ENCODE data around the gene SIAH3. TPM values are rescaled to one million over a fixed set of nuclear protein-coding genes. Genes with fewer than 3 reads are reported as not detected.

The SIAH3 gene
- total and polyA plus RNA-seq, 2 experiments from 2014 or later, result 0.13 to 0.17 TPM

DNA sequence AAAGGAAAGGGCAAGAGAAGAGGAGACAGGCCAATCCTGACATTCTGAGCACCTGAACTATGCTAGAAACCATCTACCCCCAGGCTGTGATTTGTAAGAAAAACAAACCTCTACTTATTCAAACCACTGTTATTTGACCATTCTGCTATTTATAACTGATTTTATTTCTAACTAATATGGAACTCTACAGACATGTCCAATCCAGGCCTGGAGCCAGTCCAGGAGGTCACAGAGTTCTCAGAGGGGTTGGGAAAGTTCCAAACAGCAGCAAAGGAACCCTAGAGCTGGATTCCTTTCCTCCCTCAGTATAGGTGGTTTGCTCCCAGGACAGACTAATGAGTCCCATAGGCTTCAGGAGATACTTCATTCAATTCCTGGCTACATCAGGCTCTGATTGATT lies 24.2 kb downstream of the SIAH3 start:
- H3F3A ChIP-seq (replicated peaks; ENCODE audit: low read depth), result no peaks in the 10 kb centered on the region
- 0 out of 2 replicates have a peak, but pooled peaks cover 5% of the 10 kb centered on the region for H3K9me2 ChIP-seq (ENCODE audit: insufficient read depth)
- no peaks in the 10 kb centered on the region for H3K79me2 ChIP-seq (replicated peaks; ENCODE audit: insufficient read depth)
- H3K4me1 ChIP-seq (ENCODE audit: insufficient read depth), result peaks cover 22% of the 10 kb centered on the region
- H3K9me3 Mint-ChIP-seq, result no peaks in the 10 kb centered on the region
- H3K4me1 Mint-ChIP-seq, result peaks cover 24% of the 10 kb centered on the region
- H4K20me1 ChIP-seq (replicated peaks; ENCODE audit: insufficient read depth), result no peaks in the 10 kb centered on the region
- TF ChIP-seq, protein P1, sequence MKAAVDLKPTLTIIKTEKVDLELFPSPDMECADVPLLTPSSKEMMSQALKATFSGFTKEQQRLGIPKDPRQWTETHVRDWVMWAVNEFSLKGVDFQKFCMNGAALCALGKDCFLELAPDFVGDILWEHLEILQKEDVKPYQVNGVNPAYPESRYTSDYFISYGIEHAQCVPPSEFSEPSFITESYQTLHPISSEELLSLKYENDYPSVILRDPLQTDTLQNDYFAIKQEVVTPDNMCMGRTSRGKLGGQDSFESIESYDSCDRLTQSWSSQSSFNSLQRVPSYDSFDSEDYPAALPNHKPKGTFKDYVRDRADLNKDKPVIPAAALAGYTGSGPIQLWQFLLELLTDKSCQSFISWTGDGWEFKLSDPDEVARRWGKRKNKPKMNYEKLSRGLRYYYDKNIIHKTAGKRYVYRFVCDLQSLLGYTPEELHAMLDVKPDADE (IDR thresholded peaks at IDR 0.05), result no peak
- TF ChIP-seq EZH2 (IDR thresholded peaks at IDR 0.05; ENCODE audit: low read depth, unreplicated experiment) (no peak), EZH2phosphoT487 (IDR thresholded peaks at IDR 0.05; ENCODE audit: unreplicated experiment) (no peak), JUNB (IDR thresholded peaks at IDR 0.05; ENCODE audit: unreplicated experiment) (no peak), NANOG (IDR thresholded peaks at IDR 0.05; ENCODE audit: borderline replicate concordance) (no peak), CTCF (conservative IDR thresholded peaks at IDR 0.05; ENCODE audit: low read depth in 2 of 2) (no peak), POLR2AphosphoS5 (IDR thresholded peaks at IDR 0.05; ENCODE audit: low read depth) (no peak), STAT1 (IDR thresholded peaks at IDR 0.05; ENCODE audit: unreplicated experiment) (no peak), CREB1 (CRISPR knock-in tag; IDR thresholded peaks at IDR 0.05; ENCODE audit: low read depth) (no peak), ZNF114 (CRISPR knock-in tag; IDR thresholded peaks at IDR 0.05) (no peak), ZNF331 (CRISPR knock-in tag; IDR thresholded peaks at IDR 0.05; ENCODE audit: low read depth) (no peak)
- TF ChIP-seq, protein P2, sequence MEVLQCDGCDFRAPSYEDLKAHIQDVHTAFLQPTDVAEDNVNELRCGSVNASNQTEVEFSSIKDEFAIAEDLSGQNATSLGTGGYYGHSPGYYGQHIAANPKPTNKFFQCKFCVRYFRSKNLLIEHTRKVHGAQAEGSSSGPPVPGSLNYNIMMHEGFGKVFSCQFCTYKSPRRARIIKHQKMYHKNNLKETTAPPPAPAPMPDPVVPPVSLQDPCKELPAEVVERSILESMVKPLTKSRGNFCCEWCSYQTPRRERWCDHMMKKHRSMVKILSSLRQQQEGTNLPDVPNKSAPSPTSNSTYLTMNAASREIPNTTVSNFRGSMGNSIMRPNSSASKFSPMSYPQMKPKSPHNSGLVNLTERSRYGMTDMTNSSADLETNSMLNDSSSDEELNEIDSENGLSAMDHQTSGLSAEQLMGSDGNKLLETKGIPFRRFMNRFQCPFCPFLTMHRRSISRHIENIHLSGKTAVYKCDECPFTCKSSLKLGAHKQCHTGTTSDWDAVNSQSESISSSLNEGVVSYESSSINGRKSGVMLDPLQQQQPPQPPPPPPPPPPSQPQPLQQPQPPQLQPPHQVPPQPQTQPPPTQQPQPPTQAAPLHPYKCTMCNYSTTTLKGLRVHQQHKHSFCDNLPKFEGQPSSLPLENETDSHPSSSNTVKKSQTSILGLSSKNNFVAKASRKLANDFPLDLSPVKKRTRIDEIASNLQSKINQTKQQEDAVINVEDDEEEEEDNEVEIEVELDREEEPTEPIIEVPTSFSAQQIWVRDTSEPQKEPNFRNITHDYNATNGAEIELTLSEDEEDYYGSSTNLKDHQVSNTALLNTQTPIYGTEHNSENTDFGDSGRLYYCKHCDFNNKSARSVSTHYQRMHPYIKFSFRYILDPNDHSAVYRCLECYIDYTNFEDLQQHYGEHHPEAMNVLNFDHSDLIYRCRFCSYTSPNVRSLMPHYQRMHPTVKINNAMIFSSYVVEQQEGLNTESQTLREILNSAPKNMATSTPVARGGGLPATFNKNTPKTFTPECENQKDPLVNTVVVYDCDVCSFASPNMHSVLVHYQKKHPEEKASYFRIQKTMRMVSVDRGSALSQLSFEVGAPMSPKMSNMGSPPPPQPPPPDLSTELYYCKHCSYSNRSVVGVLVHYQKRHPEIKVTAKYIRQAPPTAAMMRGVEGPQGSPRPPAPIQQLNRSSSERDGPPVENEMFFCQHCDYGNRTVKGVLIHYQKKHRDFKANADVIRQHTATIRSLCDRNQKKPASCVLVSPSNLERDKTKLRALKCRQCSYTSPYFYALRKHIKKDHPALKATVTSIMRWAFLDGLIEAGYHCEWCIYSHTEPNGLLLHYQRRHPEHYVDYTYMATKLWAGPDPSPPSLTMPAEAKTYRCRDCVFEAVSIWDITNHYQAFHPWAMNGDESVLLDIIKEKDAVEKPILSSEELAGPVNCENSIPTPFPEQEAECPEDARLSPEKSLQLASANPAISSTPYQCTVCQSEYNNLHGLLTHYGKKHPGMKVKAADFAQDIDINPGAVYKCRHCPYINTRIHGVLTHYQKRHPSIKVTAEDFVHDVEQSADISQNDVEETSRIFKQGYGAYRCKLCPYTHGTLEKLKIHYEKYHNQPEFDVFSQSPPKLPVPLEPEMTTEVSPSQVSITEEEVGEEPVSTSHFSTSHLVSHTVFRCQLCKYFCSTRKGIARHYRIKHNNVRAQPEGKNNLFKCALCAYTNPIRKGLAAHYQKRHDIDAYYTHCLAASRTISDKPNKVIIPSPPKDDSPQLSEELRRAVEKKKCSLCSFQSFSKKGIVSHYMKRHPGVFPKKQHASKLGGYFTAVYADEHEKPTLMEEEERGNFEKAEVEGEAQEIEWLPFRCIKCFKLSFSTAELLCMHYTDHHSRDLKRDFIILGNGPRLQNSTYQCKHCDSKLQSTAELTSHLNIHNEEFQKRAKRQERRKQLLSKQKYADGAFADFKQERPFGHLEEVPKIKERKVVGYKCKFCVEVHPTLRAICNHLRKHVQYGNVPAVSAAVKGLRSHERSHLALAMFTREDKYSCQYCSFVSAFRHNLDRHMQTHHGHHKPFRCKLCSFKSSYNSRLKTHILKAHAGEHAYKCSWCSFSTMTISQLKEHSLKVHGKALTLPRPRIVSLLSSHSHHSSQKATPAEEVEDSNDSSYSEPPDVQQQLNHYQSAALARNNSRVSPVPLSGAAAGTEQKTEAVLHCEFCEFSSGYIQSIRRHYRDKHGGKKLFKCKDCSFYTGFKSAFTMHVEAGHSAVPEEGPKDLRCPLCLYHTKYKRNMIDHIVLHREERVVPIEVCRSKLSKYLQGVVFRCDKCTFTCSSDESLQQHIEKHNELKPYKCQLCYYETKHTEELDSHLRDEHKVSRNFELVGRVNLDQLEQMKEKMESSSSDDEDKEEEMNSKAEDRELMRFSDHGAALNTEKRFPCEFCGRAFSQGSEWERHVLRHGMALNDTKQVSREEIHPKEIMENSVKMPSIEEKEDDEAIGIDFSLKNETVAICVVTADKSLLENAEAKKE (CRISPR knock-in tag; IDR thresholded peaks at IDR 0.05), result no peak
- TF ChIP-seq, protein P3, sequence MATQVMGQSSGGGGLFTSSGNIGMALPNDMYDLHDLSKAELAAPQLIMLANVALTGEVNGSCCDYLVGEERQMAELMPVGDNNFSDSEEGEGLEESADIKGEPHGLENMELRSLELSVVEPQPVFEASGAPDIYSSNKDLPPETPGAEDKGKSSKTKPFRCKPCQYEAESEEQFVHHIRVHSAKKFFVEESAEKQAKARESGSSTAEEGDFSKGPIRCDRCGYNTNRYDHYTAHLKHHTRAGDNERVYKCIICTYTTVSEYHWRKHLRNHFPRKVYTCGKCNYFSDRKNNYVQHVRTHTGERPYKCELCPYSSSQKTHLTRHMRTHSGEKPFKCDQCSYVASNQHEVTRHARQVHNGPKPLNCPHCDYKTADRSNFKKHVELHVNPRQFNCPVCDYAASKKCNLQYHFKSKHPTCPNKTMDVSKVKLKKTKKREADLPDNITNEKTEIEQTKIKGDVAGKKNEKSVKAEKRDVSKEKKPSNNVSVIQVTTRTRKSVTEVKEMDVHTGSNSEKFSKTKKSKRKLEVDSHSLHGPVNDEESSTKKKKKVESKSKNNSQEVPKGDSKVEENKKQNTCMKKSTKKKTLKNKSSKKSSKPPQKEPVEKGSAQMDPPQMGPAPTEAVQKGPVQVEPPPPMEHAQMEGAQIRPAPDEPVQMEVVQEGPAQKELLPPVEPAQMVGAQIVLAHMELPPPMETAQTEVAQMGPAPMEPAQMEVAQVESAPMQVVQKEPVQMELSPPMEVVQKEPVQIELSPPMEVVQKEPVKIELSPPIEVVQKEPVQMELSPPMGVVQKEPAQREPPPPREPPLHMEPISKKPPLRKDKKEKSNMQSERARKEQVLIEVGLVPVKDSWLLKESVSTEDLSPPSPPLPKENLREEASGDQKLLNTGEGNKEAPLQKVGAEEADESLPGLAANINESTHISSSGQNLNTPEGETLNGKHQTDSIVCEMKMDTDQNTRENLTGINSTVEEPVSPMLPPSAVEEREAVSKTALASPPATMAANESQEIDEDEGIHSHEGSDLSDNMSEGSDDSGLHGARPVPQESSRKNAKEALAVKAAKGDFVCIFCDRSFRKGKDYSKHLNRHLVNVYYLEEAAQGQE (IDR thresholded peaks at IDR 0.05; ENCODE audit: unreplicated experiment), result no peak
- no peak overlapping the region; the same call in 1 of the 2 replicates for H3K27ac Mint-ChIP-seq
- ATAC-seq (no peak), DNase-seq (ENCODE audit: low spot score) (no peak)
- no peaks in the 10 kb centered on the region for H3K36me3 ChIP-seq (ENCODE audit: insufficient read depth)
- no peaks in the 10 kb centered on the region for H3K27me3 ChIP-seq (ENCODE audit: insufficient read depth)
- H3K4me3 ChIP-seq, result no peak overlapping the region
- H3K4me3 Mint-ChIP-seq, result no peak overlapping the region
- no peak overlapping the region for H3K27ac ChIP-seq (ENCODE audit: low read depth)
- H2AFZ ChIP-seq, result no peak overlapping the region
- no peaks in the 10 kb centered on the region for H3K27me3 Mint-ChIP-seq (ENCODE audit: insufficient read depth, low read depth, poor library complexity)
- no peak overlapping the region for H3K4me2 ChIP-seq
- no peaks in the 10 kb centered on the region for H3K36me3 Mint-ChIP-seq (ENCODE audit: low read depth)

Data from GM23338 (cell line).